ENCODE measurements around the gene OR5M11. TPM values are rescaled to one million over a fixed set of nuclear protein-coding genes. Genes with fewer than 3 reads are reported as not detected.

The OR5M11 gene
- total RNA-seq, 1 donor from 2014 or later: not detected

DNA sequence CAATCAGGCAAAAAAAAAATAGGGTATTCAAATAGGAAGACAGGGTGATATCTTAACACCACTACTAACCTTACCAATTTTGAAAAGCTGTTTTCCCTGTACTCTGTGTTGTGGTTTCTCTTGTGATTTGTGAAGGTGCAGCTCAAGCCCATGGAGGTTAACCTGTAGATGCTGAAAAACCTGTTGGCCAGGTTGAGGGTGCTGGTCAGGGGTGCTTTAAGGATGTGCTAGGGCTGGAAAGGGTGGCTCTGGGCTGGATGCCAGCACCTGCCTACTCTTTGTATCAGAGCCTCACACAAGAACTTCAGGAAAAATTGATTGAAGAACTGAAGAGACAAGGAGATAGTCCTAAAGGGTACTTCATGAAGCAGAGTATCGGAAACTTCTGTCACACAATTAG, 33.6 kb downstream of the OR5M11 start:
- Mint-ChIP-seq H3K9me3 (ENCODE audit: low read depth) (peaks cover 11% of the 10 kb centered on the region), H3K36me3 (ENCODE audit: low read depth) (no peaks in the 10 kb centered on the region), H3K4me3 (ENCODE audit: unreplicated experiment) (no peak overlapping the region), H3K27ac (ENCODE audit: unreplicated experiment) (no peak overlapping the region), H3K4me1 (ENCODE audit: low read depth) (no peaks in the 10 kb centered on the region), H3K27me3 (ENCODE audit: low read depth) (no peaks in the 10 kb centered on the region)
- TF ChIP-seq, protein P1, sequence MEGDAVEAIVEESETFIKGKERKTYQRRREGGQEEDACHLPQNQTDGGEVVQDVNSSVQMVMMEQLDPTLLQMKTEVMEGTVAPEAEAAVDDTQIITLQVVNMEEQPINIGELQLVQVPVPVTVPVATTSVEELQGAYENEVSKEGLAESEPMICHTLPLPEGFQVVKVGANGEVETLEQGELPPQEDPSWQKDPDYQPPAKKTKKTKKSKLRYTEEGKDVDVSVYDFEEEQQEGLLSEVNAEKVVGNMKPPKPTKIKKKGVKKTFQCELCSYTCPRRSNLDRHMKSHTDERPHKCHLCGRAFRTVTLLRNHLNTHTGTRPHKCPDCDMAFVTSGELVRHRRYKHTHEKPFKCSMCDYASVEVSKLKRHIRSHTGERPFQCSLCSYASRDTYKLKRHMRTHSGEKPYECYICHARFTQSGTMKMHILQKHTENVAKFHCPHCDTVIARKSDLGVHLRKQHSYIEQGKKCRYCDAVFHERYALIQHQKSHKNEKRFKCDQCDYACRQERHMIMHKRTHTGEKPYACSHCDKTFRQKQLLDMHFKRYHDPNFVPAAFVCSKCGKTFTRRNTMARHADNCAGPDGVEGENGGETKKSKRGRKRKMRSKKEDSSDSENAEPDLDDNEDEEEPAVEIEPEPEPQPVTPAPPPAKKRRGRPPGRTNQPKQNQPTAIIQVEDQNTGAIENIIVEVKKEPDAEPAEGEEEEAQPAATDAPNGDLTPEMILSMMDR (IDR thresholded peaks at IDR 0.05): no peak
- no peak for DNase-seq (ENCODE audit: low spot score)

DNA sequence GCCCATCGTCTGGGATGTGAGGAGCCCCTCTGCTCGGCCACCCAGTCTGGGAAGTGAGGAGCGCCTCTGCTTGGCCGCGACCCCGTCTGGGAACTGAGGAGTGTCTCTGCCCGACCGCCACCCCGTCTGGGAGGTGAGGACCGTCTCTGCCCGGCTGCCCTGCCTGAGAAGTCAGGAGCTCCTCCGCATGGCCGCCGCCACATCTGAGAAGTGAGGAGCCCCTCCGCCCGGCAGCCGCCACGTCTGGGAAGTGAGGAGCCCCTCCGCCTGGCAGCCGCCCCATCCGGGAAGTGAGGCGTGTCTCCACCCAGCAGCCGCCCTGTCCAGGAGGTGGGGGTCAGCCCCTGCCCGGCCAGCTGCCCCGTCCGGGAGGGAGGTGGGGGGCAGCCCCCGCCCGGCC, 46.0 kb downstream of the OR5M11 start:
- no peaks in the 10 kb centered on the region for H3K36me3 Mint-ChIP-seq (ENCODE audit: low read depth)
- H3K9me3 Mint-ChIP-seq (ENCODE audit: low read depth): peaks cover 5% of the 10 kb centered on the region
- peak; percentile 89 for DNase-seq (ENCODE audit: low spot score)
- H3K27ac Mint-ChIP-seq (ENCODE audit: unreplicated experiment): no peak overlapping the region
- H3K4me1 Mint-ChIP-seq (ENCODE audit: low read depth): no peaks in the 10 kb centered on the region
- H3K4me3 Mint-ChIP-seq (ENCODE audit: unreplicated experiment): no peak overlapping the region
- no peaks in the 10 kb centered on the region for H3K27me3 Mint-ChIP-seq (ENCODE audit: low read depth)
- TF ChIP-seq, protein P1 (IDR thresholded peaks at IDR 0.05): no peak

DNA sequence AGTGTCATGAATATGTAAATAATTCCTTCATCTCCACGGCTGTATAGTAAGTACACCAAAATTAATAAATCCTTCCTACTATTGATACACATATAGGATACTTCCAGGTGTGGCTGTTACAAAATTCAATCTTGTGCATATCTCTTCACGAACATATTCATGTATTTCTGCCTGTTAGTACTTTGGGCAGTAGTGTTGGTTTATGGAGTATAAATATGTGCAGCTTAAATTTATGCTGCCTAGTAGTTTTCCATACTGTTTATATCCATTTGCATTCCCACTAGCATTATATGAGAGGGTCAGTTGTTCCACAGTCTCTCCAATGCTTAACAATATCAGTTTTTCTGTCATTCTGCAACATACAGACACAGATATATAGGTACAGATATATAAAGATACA, 47.9 kb downstream of the OR5M11 start:
- Mint-ChIP-seq H3K36me3 (ENCODE audit: low read depth) (no peaks in the 10 kb centered on the region), H3K4me3 (ENCODE audit: unreplicated experiment) (no peak overlapping the region), H3K27ac (ENCODE audit: unreplicated experiment) (no peak overlapping the region), H3K4me1 (ENCODE audit: low read depth) (no peaks in the 10 kb centered on the region), H3K9me3 (ENCODE audit: low read depth) (peaks cover 5% of the 10 kb centered on the region), H3K27me3 (ENCODE audit: low read depth) (no peaks in the 10 kb centered on the region)
- TF ChIP-seq, protein P1 (IDR thresholded peaks at IDR 0.05): no peak
- DNase-seq (ENCODE audit: low spot score): no peak

Other genes starting within 250 kb of the OR5M11 start
- gene OR8K3, start 228.1 kb downstream of the OR5M11 start, total RNA-seq: not detected in 3 replicates
- gene OR8K1, start 197.2 kb downstream of the OR5M11 start, total RNA-seq: not detected in 3 replicates
- gene OR8J1, start 189.0 kb downstream of the OR5M11 start, total RNA-seq: not detected in 3 replicates
- not detected in 3 replicates for gene OR8U1, start 167.6 kb downstream of the OR5M11 start, total RNA-seq
- gene OR5AL1, start 130.6 kb downstream of the OR5M11 start, total RNA-seq: not detected in 3 replicates
- gene OR5M3, start 69.9 kb downstream of the OR5M11 start, total RNA-seq: not detected in 3 replicates
- not detected in 3 replicates for gene OR5M8, start 51.9 kb downstream of the OR5M11 start, total RNA-seq
- not detected in 3 replicates for gene OR5M10, start 34.5 kb upstream of the OR5M11 start, total RNA-seq
- not detected in 3 replicates for gene OR5M1, start 71.6 kb upstream of the OR5M11 start, total RNA-seq
- not detected in 3 replicates for gene OR5AP2, start 99.2 kb upstream of the OR5M11 start, total RNA-seq
- gene OR5AR1, start 120.4 kb upstream of the OR5M11 start, total RNA-seq: not detected in 3 replicates
- gene OR9G1, start 155.8 kb upstream of the OR5M11 start, total RNA-seq: not detected in 3 replicates
- not detected in 3 replicates for gene OR9G4, start 205.4 kb upstream of the OR5M11 start, total RNA-seq